ENCODE data around the gene KIF19.
A peak's percentile ranks its signal among the peaks of the same experiment; 100 is the strongest.

The KIF19 gene

DNA sequence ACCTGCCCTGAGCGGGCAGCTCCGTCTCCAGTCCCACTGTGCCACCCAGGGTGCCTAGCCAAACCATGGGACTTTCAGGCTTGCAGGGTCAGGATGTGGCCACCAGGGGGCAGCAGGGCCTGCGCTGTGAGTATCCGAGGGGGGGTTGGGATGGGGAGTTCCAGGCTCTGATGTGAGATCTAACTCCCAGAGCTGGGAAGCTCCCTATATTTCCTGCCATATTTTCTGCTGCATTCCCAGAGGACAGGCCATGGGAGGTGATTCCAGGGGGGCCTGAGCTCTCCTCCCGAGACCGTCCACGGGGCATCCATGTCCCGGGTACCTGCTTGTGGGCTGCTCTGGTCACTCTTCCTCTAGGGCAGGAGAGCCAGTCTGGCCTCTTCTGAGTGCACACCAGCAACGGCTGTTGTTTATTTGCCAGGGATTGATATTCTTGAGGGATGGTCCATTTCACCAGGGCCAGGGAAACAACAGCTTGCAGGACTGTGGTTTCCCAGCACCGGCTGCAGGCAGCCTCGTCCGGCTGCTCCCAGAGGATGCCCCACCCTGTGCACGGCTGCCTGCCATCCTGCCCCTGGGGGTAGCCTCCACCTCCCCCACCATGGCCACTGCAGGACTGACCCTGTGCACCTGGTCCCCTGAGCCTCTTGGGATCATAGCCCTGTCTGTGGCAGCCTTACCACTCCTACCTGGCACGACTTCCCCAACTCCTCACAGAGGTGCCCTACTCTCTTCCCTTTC lies 42.5 kb downstream of the KIF19 start:
- peak; percentile 44 for DNase-seq

DNA sequence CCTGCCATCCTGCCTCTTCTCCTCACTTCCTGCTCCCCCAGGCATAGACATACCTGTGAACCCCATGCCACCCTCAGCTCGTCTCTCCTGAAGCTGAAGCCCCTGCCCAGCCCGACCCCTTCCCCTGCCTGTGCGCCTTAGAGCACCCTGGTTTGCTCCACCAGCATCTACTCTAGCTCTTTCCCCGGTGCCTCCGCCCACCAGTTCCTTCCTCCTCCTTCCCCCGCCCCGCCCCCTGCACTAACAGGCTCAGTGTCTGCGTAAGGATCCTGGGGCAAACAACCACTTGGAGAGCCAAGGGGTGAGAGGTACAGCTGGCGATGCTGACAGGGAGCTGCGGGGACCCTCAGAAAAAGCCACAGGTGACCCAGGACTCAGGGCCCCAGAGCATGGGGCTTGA lies 43.2 kb downstream of the KIF19 start:
- DNase-seq: no peak

DNA sequence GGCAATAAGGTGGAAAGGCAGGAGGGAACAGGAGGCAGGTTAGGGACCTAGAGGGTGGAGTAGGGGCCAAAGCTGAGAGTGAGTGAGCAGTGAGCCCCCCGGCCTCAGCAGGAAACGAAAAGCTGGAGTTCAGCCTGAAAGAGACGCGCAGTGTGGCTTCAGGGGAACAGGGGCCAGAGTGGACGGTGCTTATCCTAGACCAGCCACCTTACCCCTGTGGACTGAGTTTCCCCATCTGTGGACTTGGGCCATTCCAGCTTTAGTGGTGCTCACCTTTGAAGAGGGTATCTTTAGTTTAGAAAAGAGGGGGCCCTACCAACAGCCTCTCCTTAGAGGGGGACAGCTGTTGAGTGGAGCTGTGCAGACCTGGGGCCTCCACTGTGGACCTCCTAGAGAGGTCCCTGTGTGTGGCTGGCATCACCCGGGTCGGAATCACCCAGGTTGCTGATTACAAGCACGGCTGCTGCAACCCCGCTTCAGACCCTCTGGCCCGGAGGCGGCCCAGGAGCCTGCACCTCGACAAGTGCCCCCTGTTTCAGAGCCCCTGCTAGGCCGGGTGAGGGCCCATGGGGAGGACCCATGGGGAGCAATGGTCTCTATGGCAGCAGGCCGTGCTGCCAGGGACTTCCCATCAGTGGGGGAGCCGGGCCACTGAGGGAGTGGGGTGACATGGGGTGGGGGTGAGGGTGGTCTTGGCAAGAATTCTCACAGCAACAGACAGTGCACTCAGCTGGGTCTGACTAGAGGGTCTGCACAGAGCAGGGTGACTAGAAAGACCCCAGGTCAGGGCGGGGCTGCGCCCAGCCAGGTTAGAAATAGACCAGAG lies 43.9 kb downstream of the KIF19 start:
- no peak for DNase-seq

DNA sequence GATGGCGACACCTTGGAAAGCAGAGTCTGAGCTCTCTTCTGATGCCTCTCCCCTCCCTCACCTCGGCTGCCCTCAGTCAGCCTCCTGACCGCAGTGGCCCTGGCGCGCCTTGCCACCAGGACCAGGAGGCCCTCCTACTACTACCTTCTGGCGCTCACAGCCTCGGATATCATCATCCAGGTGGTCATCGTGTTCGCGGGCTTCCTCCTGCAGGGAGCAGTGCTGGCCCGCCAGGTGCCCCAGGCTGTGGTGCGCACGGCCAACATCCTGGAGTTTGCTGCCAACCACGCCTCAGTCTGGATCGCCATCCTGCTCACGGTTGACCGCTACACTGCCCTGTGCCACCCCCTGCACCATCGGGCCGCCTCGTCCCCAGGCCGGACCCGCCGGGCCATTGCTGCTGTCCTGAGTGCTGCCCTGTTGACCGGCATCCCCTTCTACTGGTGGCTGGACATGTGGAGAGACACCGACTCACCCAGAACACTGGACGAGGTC lies 45.7 kb downstream of the KIF19 start:
- DNase-seq: no peak

DNA sequence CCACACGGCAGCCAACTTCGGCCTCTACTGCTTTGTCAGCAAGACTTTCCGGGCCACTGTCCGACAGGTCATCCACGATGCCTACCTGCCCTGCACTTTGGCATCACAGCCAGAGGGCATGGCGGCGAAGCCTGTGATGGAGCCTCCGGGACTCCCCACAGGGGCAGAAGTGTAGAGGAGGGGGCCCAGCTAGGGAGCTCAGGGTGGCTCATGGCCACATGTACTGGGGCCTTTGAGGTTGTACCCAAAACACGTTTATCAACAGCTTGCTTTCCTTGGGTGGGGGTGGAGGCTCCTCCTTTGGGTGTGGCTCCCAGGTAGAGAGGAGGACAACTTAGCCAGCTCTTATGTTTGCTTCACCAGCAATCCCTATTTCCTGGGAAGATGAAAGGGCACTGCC lies 46.4 kb downstream of the KIF19 start:
- DNase-seq: no peak

DNA sequence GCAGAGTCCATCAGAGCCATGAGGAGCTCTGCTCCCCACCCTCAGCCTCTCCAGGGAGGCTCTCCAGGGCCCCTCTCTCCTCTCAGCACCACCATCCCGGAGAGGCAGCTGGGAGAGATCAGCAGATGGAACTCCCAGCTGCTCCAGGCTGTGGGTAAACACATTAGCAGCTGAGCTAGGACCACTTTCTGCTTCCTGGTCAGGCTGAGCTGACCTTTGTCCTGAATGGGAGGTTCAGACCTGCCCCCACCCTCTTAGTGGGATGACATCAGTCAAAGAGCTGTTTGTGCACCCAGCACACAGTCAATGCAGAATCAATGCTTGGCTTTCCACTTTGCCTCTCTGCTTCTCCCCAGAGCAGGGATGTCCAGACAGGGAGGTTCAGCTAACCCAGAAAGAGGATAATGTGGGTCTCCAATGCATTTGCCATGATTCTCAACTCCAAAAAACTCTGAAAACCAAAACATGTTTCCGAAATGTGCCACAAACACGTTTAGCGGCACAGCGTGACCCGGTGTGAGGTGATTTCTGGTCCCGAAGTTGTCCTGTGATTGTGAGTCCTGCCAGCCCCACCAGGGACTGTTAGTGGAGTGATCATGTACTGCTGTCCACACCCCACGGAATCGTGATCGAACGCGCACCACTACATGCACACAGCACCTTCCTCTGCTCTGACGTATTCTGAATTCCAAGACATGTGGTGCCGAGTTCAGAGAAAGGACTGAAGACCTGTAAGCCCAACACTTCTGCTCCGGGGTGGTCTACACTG lies 48.0 kb downstream of the KIF19 start:
- no peak for DNase-seq

DNA sequence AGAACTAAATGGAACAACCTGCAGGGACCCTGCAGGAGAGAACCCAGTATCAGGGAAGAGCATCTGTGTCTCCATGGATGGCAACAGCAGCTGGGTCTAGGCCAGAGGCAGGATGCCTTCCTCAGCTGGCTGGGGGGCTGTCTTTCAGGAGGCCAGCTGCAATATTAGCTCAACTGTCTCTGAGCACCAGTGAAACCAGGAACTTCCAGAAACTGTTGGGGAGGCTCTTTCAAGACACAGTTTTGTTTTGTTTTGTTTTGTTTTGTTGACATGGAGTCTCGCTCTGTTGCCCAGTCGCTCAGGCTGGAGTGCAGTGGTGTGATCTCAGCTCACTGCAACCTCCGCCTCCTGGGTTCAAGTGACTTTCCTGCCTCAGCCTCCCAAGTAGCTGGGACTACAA lies 48.8 kb downstream of the KIF19 start:
- DNase-seq: no peak

DNA sequence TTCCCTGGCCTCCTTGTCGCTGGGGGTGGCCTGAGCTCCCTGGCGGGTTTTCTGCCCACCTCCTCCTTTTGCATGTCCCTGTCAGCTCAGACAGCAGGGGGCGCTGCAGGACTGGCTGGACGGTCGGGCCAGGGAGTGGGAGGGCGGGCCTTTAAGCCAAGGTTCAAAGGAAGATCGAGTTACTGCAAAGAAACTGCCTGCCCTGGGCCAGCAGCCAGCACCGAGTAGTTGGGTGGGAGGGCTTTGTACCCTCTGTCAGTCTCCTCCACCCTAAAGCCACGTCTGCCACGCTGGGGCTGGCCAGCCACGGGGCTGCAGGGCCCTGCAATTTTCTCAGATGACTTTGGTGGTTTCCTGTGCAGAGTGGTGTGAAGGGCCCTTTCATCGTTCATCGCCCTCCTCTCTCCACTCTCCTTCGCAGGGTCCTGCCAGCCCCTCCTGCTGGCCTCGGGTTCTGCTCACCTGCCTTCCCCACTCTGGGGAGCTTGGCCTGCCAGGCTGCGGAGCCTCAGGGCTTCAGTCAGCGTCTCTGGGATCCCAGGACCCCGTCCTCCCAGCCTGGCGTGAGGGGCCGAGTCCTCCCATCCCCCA lies 53.6 kb downstream of the KIF19 start:
- DNase-seq: peak; percentile 75

DNA sequence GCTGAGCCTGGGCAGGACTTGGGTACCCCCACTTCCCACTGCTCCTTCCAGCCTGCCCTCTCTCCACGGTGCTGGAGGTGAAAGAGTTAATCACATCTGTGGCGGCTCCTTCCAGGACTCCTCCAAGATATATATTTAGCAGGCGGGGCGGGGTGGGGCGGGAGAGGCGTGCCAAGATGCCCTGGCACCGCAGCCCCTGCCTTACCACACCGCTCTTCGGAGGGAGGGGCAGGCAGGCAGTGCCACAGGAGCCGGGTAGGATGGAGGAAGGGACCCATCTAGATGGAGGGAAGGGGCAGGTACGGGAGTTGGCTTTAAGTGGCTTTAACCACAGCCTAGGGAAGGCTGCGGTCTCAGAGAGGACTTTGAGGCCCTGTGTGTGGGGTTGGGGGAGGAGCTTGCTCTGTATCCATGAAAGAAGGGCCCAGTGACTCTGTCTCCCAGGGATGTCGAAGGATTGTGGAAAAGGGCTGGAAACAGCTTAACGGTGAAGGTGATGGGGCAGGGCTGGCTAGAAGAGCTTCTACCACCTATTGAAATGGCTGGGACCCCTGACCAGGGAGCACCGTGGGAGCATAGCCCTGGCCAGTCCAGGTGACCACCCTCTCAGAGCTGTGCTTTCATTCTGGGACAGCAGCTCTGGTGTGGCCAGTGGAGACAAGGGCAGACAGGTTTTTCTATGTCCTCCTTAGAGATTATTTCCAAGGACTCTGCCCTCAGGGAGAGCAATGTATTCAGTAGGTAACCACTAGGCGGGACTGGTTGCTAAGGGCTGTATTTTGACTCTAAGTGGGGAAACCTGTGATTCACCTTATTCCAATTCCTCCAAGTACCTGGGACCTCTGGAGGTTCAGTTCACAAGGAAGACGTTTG lies 54.3 kb downstream of the KIF19 start:
- DNase-seq: no peak

DNA sequence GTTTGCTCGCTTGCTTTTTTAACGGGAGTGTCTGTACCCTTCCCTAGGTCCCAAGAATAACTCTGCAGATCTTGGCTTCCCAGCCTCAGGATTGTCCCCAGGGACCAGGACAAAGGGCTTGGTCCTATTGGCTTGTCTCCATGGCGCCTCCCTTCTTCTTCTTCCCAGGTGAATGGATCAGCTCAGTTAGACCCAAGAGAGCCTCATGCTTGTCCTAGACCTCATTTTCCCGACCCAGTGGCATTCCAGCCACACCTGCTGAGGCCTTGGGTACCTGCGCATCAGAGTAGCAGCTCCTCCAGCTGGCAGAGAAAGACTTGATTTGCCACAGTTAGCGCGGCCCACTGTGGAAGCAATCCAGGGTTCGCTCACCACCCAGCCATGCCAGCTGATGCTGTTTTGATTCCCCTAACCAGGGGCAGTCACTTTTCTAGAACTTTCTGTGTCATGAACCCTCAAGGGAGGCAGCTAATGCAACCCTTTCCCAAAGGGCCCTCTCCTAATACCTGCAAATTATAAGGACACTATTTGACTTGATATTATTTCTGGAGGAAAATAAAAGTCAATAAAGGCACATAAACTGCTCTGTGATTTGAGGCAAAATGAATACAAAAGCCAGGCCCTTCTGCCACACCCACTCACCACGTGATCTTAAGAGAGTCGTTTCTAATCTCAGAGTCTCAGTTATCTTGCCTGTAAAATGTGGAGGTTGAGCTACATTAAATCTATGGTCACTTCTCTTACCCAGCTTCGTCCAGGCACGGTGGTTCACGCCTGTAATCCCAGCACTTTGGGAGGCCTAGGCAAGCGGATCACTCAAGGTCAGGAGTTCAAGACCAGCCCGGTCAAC lies 55.2 kb downstream of the KIF19 start:
- no peak for DNase-seq

DNA sequence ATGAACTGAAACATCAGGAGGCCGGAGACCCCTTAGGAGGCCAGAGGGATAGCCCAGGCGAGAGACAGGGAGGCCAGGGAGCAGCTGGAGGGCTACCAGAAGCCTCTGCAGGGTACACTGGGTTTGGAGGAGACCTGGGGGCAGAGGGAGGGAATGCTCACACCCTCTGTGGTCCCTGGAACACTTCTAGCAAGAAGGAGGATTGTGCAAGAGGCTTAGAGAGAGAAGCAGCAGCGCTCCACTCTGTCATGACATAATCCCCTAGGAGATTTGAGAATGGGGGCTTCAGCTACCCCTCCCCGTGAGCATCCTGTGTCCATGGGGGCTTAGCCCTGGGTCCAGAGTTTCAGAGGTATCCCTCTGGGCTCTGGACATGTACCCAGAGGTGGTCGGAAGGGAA lies 57.1 kb downstream of the KIF19 start:
- DNase-seq: no peak

DNA sequence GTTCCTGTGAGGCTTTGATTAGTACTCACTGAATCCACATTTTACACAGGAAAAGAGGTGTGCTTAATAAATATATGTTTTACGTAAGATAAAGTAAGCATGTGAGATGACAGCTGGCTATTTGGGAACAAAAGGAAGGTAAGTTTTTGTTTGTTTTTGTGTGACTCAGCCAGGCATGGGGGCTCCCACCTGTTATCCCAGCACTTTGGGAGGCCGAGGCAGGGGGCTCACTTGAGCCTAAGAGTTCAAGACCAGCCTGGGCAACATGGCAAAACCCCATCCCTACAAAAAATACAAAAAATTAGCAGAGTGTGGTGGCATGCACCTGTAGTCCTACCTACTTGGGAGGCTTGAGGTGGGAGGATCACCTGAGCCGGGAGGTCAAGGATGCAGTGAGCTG lies 59.2 kb downstream of the KIF19 start:
- DNase-seq: no peak

DNA sequence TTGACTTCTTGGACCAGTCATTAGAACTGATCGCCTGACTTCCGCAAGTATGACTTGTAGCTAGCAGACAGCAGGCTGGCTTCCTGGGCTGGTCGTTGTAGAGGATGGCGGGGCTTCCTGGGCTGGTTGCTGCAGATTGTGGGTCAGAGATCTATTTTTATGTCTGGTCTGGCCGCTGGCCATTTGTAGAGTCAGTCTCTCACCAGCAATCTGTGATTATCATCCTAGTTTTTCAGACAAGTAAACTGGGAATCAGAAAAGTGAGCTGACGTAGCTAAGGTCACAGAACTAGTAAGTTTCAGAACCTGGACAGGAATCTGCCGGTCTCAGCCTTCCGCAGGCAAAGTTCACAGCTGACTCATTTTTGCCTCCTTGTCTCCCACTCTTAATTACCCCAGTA lies 60.4 kb downstream of the KIF19 start:
- DNase-seq: no peak

DNA sequence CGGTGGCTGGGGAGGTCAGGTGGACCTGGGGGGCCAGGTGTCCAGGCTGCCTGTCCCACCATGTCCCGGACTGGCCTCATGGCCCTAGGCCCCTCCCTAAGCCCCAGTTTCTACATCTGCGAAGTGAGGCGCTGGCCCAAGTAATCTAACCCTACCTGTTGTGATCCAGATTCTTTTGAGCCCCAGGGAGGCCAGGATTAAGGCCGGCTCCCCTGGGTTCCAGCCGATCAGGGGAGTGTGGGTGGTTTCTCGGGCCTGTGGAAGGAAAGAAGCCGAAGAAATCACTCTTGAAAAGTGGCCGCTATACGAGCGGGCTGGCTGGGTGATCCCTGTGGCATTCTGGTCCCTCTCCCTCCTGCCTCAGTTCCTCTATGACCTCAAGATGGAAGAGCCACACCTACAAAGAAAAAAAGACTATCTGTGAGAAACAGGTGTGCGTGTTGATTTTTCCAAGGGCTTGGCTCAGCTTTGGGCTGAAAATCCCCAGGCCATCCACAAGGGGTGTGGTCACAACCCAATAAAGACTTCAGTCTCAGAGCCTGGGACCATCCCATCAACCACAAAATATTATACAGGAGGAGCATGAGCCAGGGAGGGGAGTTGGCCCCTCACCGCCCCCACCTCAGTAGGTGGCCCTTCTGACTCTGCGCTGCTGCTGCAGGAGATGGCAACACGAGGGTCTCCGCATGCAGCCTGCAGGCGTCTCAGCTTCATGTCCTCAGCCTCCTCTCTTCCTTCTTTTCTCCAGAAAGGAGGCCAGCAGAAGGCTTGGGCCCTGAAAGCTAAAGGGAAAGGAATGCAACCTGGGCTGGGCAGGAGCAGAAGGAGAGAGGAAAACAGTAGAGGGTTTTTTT lies 61.6 kb downstream of the KIF19 start:
- no peak for DNase-seq

DNA sequence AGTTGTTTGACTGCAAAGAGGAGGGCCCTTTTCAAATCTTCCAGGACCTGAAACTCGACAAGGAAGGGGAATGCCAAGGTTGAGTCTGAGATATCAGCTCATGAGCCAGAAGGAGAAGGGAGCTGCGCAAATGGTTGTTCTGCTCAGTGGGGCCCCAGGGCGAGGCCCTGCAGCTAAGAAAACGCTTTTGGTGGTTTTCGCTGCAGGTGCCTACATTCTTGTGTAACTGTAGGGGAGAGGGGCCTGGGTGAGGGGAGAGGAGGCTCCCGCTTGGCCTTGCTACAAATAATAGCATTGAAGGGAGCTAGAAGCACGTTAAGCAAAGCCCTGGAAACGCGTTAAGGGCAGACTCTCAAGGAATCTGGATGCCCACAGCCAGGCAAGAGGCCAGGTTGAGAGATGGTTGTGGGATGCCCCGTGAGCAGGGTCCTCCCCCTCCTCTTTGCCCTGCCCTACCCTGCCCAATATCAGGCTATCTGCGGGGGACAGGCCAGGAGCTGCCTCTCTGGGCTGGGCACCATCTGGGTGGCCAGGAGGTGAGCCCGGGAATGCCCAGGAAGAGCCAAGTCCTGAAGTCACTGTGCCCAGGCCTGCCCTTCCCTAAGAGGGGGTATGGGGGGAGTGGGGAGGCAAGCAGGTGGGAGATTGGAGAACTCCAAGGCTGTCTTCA lies 63.2 kb downstream of the KIF19 start:
- no peak for DNase-seq

DNA sequence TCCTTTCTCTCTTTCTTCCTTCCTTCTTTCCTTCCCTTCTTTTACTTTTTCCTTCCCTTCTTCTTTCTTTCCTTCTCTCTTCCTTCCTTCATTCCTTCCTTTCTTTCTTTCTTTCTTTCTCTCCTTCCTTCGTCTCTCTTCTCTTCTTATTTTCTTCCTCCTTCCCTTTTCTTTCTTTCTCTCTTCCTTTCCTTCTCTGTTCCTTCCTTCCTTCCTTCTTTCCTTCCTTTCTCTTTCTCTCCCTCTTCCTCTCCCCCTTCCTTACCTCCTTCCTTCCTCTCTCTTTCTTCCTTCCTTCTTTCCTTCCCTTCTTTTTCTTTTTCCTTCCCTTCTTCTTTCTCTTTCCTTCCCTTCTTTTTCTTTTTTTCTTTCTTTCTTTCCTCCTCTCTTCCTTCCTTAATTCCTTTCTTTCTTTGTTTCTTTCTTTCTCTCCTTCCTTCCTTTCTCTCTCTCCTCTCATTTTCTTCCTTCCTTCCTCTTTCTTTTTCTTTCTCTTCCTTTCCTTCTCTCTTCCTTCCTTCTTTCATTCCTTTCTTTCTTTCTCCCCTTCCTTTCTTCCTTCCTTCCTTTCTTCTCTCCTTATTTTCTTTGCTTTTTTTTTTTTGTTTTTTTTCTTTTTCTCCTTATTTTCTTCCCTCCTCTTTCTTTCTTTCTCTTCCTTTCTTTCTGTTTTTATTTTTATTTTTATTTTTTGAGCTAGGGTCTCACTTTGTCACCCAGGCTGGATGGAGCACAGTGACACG lies 64.1 kb downstream of the KIF19 start:
- DNase-seq: no peak

DNA sequence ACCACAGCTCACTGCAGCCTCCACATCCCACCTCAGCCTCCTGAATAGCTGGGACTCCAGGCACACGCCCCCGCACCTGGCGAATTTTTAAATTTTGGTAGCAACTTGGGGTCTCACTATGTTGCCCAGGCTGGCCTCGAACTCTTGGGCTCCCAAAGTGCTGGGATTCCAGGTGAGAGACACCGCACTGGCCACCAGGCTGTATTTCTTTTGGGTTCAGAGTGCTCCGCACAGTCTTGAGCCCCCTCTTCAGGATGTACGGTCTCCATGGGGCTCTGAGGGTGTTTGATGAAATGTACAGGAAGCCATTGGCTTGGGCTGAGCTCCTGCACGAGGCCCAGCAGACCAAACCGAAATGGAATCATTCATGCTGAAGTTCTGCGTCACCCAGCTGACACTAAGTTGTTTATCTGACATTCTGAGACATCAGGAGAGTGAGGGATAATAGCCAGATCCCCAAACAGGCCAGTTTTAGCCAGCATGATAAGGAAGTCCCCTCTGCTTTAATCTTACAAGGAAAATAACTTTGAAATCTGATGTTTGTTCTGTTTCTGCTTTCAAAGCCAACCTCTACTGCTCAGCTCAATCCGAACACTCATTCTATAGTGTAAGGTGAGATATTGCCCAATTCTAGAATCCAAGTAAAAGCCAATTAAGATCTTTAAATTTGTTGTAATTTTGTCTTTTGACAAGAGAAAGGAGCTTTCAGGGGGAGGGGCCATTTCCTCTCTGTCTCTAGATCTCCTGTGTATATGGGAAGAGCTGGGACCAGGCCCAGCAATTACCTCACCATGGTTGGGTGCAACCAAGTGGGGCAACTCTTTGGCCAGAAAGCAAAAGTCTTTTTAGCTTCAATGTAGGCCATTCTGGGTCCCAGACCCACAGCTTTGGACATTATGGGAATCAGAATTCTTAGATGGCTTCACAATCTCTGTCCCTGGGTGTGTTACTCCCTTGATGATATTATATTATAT lies 64.9 kb downstream of the KIF19 start:
- DNase-seq: no peak

DNA sequence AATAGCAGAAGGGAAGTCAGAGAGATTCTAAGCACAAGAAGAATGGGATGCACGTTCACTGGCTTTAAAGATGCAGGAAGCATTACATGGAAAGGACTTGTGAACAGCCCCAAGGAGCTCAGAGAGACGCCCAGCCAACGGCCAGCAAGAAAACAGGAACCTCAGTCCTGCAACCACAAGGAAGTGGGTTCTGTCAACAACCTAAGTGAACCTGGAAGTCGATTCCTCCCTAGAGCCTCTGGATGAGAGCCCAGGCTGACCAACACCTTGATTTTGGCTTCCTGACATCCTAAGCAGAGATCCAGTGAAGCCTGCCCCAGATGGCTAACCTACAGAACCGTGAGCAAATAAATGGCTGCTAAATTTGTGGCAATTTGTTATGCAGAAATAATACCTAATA lies 65.7 kb downstream of the KIF19 start:
- DNase-seq: no peak
